Activated T-helper 2 cell treated with anti-CD3 and anti-CD28 coated beads, Interferon-gamma antibody, Interleukin-2, Interleukin-4, amounts not matched to agents 10 μg/mL and 5 μg/mL and 100 μg/mL, durations not matched to agents 14 hours and 24 hours and 36 hours (primary cell): ENCODE measurements around the gene STMN3. TPM values are rescaled to one million over a fixed set of nuclear protein-coding genes. Genes with fewer than 3 reads are reported as not detected.
A peak's percentile ranks its signal among the peaks of the same experiment; 100 is the strongest.
"Not testable (repeated sequence)": the region's sequence is repeated elsewhere in the genome, so short reads cannot be mapped to it uniquely, and the experiment has no call there.

Source experiments
- DNase-seq: peaks from one replicate; pipeline ENCODE4 v3.0.0; 2021; ENCODE audit warnings: low spot score
- H3K27ac Mint-ChIP-seq: one replicate; pipeline ENCODE4 v1.8.0; 2021; ENCODE audit warnings: mixed read lengths
- H3K27me3 Mint-ChIP-seq: one replicate; pipeline ENCODE4 v1.8.0; 2021; ENCODE audit warnings: low read depth, mixed read lengths
- H3K36me3 Mint-ChIP-seq: one replicate; pipeline ENCODE4 v1.8.0; 2021; ENCODE audit warnings: low read depth, mixed read lengths
- H3K4me1 Mint-ChIP-seq: one replicate; pipeline ENCODE4 v1.8.0; 2021; ENCODE audit warnings: low read depth, mixed read lengths
- H3K4me3 Mint-ChIP-seq: one replicate; pipeline ENCODE4 v1.8.0; 2021; ENCODE audit warnings: low read depth, mild to moderate bottlenecking, moderate library complexity, mixed read lengths
- H3K9me3 Mint-ChIP-seq: one replicate; pipeline ENCODE4 v1.8.0; 2021; ENCODE audit warnings: mixed read lengths
- intact Hi-C: fragments of 100-400 bp; cut with micrococcal nuclease; formaldehyde crosslinking; loops from one replicate; pipeline ENCODE4 v1.15.1; 2023
- total RNA-seq: library from RNA; stranded (reverse); gene quantifications from 2 replicates; pipeline ENCODE4 v1.2.3, GENCODE V29; 2022

Gene STMN3
- total RNA-seq, 1 donor from 2014 or later: 7.1 TPM

- Mint-ChIP-seq H3K36me3 (no peaks in the 10 kb centered on the region), H3K27me3 (peaks cover 12% of the 10 kb centered on the region), H3K4me1 (peaks cover 29% of the 10 kb centered on the region), H3K4me3 (peak overlapping the region; percentile 67), H3K27ac (peak overlapping the region; percentile 49), H3K9me3 (no peaks in the 10 kb centered on the region)
- peak; percentile 67 for DNase-seq
- intact Hi-C loops: no loop called here
Observed at GRCh38 chr20:63641146-63641791, 12.0 kb downstream of the STMN3 start.

GRCh38 chr20:63640686-63641085 lies 12.5 kb downstream of the STMN3 start:
- Mint-ChIP-seq H3K4me3 (peak overlapping the region; percentile 86), H3K4me1 (peaks cover 32% of the 10 kb centered on the region), H3K27ac (peak overlapping the region; percentile 7)
- intact Hi-C loops, H3K27me3 Mint-ChIP-seq, H3K9me3 Mint-ChIP-seq, DNase-seq, H3K36me3 Mint-ChIP-seq: not testable (repeated sequence)

GRCh38 chr20:63640086-63640485 lies 13.1 kb downstream of the STMN3 start:
- Mint-ChIP-seq H3K27ac (peak overlapping the region; percentile 99), H3K4me1 (peaks cover 38% of the 10 kb centered on the region), H3K27me3 (peaks cover 8% of the 10 kb centered on the region), H3K36me3 (no peaks in the 10 kb centered on the region), H3K4me3 (peak overlapping the region; percentile 86), H3K9me3 (no peaks in the 10 kb centered on the region)
- DNase-seq: no peak
- intact Hi-C loops: no loop called here

- H3K4me3 Mint-ChIP-seq: peak overlapping the region; percentile 86
- peak; percentile 71 for DNase-seq
- peak overlapping the region; percentile 99 for H3K27ac Mint-ChIP-seq
- peaks cover 5% of the 10 kb centered on the region for H3K27me3 Mint-ChIP-seq
- no peaks in the 10 kb centered on the region for H3K9me3 Mint-ChIP-seq
- H3K36me3 Mint-ChIP-seq: no peaks in the 10 kb centered on the region
- H3K4me1 Mint-ChIP-seq: peaks cover 42% of the 10 kb centered on the region
- intact Hi-C loops: loop anchor here (5.0 to 10.0 kb wide), 5 partner anchors 72 to 425 kb away; partner anchors contain the start of genes ABHD16B, PTK6, TCEA2 and TPD52L2
Observed at GRCh38 chr20:63639093-63639975, 13.9 kb downstream of the STMN3 start.

GRCh38 chr20:63636752-63637628 lies 16.2 kb downstream of the STMN3 start:
- Mint-ChIP-seq H3K4me3 (no peak overlapping the region), H3K36me3 (no peaks in the 10 kb centered on the region), H3K4me1 (peaks cover 45% of the 10 kb centered on the region), H3K27me3 (no peaks in the 10 kb centered on the region), H3K27ac (peak overlapping the region; percentile 63), H3K9me3 (no peaks in the 10 kb centered on the region)
- DNase-seq: no peak
- intact Hi-C loops: loop anchor here (5.0 to 10.0 kb wide), 5 partner anchors 70 to 428 kb away; partner anchors contain the start of genes ABHD16B, PTK6, TCEA2 and TPD52L2

- peak overlapping the region; percentile 93 for H3K27ac Mint-ChIP-seq
- no peaks in the 10 kb centered on the region for H3K9me3 Mint-ChIP-seq
- H3K36me3 Mint-ChIP-seq: no peaks in the 10 kb centered on the region
- DNase-seq: peak; percentile 76
- intact Hi-C loops: loop anchor here (1.0 to 10.0 kb wide), 7 partner anchors 8 to 429 kb away; partner anchors contain the start of genes ABHD16B, GMEB2, PTK6 and TCEA2
- peaks cover 45% of the 10 kb centered on the region for H3K4me1 Mint-ChIP-seq
- peak overlapping the region; percentile 45 for H3K4me3 Mint-ChIP-seq
- no peaks in the 10 kb centered on the region for H3K27me3 Mint-ChIP-seq
Observed at GRCh38 chr20:63635431-63636141, 17.6 kb downstream of the STMN3 start.

- Mint-ChIP-seq H3K27me3 (no peaks in the 10 kb centered on the region), H3K4me3 (peak overlapping the region; percentile 13), H3K27ac (peak overlapping the region; percentile 60), H3K36me3 (peaks cover 9% of the 10 kb centered on the region), H3K4me1 (peaks cover 36% of the 10 kb centered on the region), H3K9me3 (no peaks in the 10 kb centered on the region)
- intact Hi-C loops: loop anchor here (2.0 to 10.0 kb wide), 3 partner anchors 81 to 431 kb away; partner anchors contain the start of genes ABHD16B, TCEA2 and TPD52L2
- no peak for DNase-seq
Observed at GRCh38 chr20:63633732-63634131, 19.5 kb downstream of the STMN3 start.

GRCh38 chr20:63631426-63631825 lies 21.8 kb downstream of the STMN3 start:
- not testable (repeated sequence) for H3K4me3 Mint-ChIP-seq, H3K9me3 Mint-ChIP-seq, DNase-seq, H3K27ac Mint-ChIP-seq, H3K27me3 Mint-ChIP-seq
- Mint-ChIP-seq H3K4me1 (peaks cover 30% of the 10 kb centered on the region), H3K36me3 (peaks cover 16% of the 10 kb centered on the region)
- intact Hi-C loops: loop anchor here (10.0 kb wide), 2 partner anchors 233 to 433 kb away; partner anchors contain the start of genes ABHD16B, TCEA2 and TPD52L2

GRCh38 chr20:63630956-63631355 lies 22.3 kb downstream of the STMN3 start:
- H3K4me3 Mint-ChIP-seq: not testable (repeated sequence)
- peaks cover 29% of the 10 kb centered on the region for H3K4me1 Mint-ChIP-seq
- intact Hi-C loops: loop anchor here (10.0 kb wide), 2 partner anchors 234 to 434 kb away; partner anchors contain the start of genes ABHD16B, TCEA2 and TPD52L2

GRCh38 chr20:63628246-63628975 lies 24.8 kb downstream of the STMN3 start:
- no peaks in the 10 kb centered on the region for H3K27me3 Mint-ChIP-seq
- peaks cover 21% of the 10 kb centered on the region for H3K36me3 Mint-ChIP-seq
- peak overlapping the region; percentile 99 for H3K4me3 Mint-ChIP-seq
- peak overlapping the region; percentile 96 for H3K27ac Mint-ChIP-seq
- peak; percentile 60 for DNase-seq
- H3K4me1 Mint-ChIP-seq: peaks cover 17% of the 10 kb centered on the region
- H3K9me3 Mint-ChIP-seq: no peaks in the 10 kb centered on the region
- intact Hi-C loops: loop anchor here (1.0 kb wide), 1 partner anchor 30 kb away; the partner anchor contains the start of gene RTEL1

More at GRCh38 chr20:63630956-63631355, 22.3 kb downstream of the STMN3 start:
- not testable (repeated sequence) for H3K27ac Mint-ChIP-seq, DNase-seq, H3K27me3 Mint-ChIP-seq, H3K9me3 Mint-ChIP-seq
- peaks cover 16% of the 10 kb centered on the region for H3K36me3 Mint-ChIP-seq

GRCh38 chr20:63627751-63628245 lies 25.4 kb downstream of the STMN3 start:
- H3K9me3 Mint-ChIP-seq: no peaks in the 10 kb centered on the region
- intact Hi-C loops: loop anchor here (1.0 kb wide), 3 partner anchors 8 to 74 kb away; partner anchors contain the start of gene RTEL1
- no peak for DNase-seq
- peaks cover 19% of the 10 kb centered on the region for H3K4me1 Mint-ChIP-seq
- H3K27ac Mint-ChIP-seq: peak overlapping the region; percentile 96
- H3K4me3 Mint-ChIP-seq: peak overlapping the region; percentile 99
- no peaks in the 10 kb centered on the region for H3K27me3 Mint-ChIP-seq
- peaks cover 23% of the 10 kb centered on the region for H3K36me3 Mint-ChIP-seq
